IPS-11a (cell line): Measurements from ENCODE around the gene BCL2L2.
A peak's percentile ranks its signal among the peaks of the same experiment; 100 is the strongest.

Source experiments
- H3K4me3 ChIP-seq: one replicate; pipeline ENCODE4 v1.5.1; 2013; ENCODE audit warnings: low read depth, low read length, control low read depth

BCL2L2 gene

GRCh38 chr14:23352506-23353432, 46.1 kb downstream of the BCL2L2 start, which contains the start of gene SLC22A17:
SLC22A17 (minus strand) TSS chr14:23352887.
- peak within 1 kb of the TSS; percentile 66 for H3K4me3 ChIP-seq

- H3K4me3 ChIP-seq: no peak overlapping the region
Observed at GRCh38 chr14:23353433-23353780, 46.8 kb downstream of the BCL2L2 start.

- H3K4me3 ChIP-seq: no peak overlapping the region
Observed at GRCh38 chr14:23354990-23355389, 48.4 kb downstream of the BCL2L2 start.

DNA sequence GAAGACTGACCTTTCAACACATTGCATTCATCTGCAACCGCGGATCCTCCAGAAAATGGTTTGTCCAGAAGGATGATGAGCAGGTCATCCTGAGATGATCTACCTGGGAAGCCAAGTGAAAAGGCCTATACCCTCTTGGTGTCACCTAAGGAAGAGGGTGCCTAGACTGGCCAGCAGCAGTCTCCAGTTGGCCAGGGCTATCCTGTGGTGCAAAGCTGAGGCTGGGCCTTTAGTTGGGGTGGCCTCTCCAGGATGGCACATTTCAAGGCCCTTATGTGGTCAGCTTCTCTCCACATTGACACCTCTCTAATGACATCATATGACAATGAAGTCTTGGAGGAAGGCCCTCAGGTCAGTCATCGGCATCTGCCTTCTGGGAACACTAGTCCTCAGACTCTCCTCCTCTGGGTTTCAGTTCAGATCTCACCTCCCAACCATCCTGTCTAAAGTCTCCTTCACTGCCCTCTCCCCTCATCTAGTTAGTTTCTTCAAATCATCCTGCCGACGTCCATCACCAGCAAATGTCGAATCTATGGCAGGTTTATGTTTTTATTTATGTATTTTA, 49.3 kb downstream of the BCL2L2 start:
- no peak overlapping the region for H3K4me3 ChIP-seq

GRCh38 chr14:23356662-23357061, 50.0 kb downstream of the BCL2L2 start:
- H3K4me3 ChIP-seq: no peak overlapping the region

- H3K4me3 ChIP-seq: no peak overlapping the region
Observed at GRCh38 chr14:23357261-23357660, 50.6 kb downstream of the BCL2L2 start.

- no peak overlapping the region for H3K4me3 ChIP-seq
Observed at GRCh38 chr14:23358042-23358441, 51.4 kb downstream of the BCL2L2 start.

DNA sequence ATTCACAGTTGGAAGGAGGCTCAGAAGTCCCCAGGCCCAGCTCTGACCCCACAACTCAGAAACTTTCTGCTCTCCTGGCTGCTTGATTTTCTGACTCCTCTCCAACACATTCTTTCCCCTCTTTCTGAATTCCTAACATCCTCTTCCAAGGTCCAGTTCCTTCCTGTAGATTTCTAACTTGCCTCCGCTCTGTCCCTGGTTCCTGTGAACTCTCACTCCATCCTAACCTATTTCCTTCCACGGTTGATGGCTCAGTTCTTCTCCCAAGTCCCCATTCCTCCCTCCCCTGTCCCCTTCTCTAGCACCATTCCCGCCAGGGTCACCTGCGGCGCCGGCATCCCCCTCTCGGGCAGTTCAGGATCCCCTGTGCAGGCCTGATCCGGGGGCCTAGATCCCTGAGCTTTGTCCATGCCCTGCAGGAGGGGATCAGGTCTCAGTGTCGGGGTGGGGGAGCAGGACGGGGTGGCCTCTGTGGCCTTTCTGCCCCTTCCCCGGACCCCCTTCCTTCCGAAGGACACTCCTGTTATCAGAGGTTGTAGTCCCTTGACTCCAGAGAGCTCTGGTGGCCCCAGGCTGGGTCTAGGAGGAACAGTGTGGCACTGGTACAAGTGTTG, 52.0 kb downstream of the BCL2L2 start:
- H3K4me3 ChIP-seq: no peak overlapping the region

GRCh38 chr14:23359167-23359626, 52.6 kb downstream of the BCL2L2 start:
- no peak overlapping the region for H3K4me3 ChIP-seq

DNA sequence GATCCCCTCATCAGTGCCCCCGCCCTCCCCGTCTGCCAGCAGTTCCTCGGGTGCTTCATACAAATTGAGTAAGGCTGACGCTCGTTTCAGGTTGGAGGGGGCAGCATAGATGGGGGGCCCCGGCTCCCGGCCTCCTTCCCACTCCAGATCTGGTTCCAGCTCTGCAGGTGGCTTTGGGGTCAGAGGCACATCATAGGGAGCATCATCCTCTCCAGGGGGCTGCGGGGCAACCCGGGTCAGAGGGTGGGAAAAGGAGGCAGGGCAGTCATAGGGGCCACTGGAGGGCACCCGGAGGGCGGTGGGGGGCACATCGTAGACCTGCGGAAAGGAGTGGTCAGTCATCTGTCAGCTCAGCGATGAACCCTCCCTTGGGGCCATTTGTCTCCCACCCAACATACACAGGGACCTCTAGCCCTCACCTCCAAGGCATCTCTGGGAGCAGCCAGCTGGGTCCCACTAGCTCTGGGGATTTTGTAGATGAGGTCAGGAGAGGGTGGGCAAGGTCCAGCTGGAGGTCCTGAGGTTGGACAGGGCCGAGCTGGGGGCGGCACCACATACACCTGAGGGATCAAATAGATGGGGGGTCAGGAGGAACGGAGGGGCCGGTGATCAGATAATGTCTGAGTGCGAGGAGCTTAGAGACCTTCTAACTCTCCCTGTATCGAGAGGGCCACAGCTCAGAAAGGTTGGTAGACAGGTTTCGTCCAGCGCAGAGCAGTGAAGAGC, 53.3 kb downstream of the BCL2L2 start:
- no peak overlapping the region for H3K4me3 ChIP-seq

GRCh38 chr14:23360496-23360895, 53.9 kb downstream of the BCL2L2 start:
- no peak overlapping the region for H3K4me3 ChIP-seq

DNA sequence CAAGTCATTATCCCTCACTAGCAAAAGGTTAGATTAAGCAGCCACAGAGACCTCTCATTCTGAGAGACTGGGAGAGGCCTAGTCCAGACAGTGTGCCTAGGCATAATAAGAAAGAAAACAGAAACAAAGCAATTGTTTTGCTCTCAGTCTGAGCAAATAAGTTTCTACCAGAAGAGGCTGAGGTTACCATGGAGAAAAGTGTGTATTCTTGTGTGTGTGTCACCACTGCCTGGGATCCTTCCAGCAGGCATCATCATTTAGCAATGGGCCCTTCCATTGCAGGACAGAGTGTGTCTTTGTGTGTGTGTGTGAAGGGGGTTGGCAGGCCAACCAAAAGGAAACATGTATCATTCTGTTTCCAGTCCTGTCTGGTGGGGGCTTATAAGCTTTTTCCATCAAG, 54.7 kb downstream of the BCL2L2 start:
- H3K4me3 ChIP-seq: no peak overlapping the region
